Measurements from ENCODE around the gene GPR87. TPM values are rescaled to one million over a fixed set of nuclear protein-coding genes. Genes with fewer than 3 reads are reported as not detected.
A peak's percentile ranks its signal among the peaks of the same experiment; 100 is the strongest.

Gene GPR87
- total RNA-seq, 4 donors from 2014 or later = not detected

DNA sequence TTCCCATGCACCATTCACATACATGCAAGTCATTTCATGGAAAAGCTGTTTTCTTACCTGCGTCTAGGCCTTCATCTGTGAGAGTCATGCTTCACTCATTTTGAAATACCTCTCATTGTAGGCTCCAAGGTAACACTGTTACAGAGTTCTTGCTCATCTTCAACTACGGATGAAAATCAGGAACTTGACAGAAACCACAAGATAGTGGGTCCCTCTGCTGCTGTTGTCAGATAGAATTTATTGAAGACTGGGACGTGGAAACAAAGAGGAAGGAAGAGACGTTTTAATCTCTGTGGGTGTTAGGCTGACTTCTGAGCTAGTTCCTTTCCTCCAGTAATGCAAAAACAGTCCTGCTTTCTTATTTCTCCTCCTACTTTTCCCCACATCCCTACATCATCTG is 38.4 kb downstream of the GPR87 start, which contains the start of gene P2RY14:
P2RY14 (minus strand) TSS at position 313 of the 400 bp plus-strand sequence. CDS start 64,226 bp downstream, outside the sequence.
- H3K4me1 ChIP-seq = peaks cover 0 to 9% (median 2%) of the 10 kb centered on the region in 4 donors
- 51 to 60% methylated on average over 4 of the region's 4 CpGs for WGBS, 2 donors (ENCODE audit: low coverage in 1 of 2)
- H3K9me3 ChIP-seq = no peaks in the 10 kb centered on the region
- peak within 1 kb of the TSS; percentile 38 to 60 (median 53) for H3K27ac ChIP-seq
- TF ChIP-seq EP300 (IDR thresholded peaks at IDR 0.05; ENCODE audit: low read depth) = no peak
- TF ChIP-seq POLR2AphosphoS5 (IDR thresholded peaks at IDR 0.05) = no peak
- no peak for TF ChIP-seq POLR2A (IDR thresholded peaks at IDR 0.05)
- TF ChIP-seq, protein P1, sequence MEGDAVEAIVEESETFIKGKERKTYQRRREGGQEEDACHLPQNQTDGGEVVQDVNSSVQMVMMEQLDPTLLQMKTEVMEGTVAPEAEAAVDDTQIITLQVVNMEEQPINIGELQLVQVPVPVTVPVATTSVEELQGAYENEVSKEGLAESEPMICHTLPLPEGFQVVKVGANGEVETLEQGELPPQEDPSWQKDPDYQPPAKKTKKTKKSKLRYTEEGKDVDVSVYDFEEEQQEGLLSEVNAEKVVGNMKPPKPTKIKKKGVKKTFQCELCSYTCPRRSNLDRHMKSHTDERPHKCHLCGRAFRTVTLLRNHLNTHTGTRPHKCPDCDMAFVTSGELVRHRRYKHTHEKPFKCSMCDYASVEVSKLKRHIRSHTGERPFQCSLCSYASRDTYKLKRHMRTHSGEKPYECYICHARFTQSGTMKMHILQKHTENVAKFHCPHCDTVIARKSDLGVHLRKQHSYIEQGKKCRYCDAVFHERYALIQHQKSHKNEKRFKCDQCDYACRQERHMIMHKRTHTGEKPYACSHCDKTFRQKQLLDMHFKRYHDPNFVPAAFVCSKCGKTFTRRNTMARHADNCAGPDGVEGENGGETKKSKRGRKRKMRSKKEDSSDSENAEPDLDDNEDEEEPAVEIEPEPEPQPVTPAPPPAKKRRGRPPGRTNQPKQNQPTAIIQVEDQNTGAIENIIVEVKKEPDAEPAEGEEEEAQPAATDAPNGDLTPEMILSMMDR (IDR thresholded peaks at IDR 0.05) = no peak
- in situ Hi-C loops (cut with MboI; ENCODE audit: low pct_ligation_motif_present in 1 of 4, low pct_unique_long_range_greater_than_20kb in 1 of 4, low sequenced_read_pairs in 3 of 4) (loop anchor here in 3 of 4 donors (5.0 to 25.0 kb wide), 3 partner anchors 51 to 516 kb away; partner anchors contain the start of gene SIAH2 (in 1 of the 3)), intact Hi-C loops (cut with DNase I; ENCODE audit: low total_unique reads) (no loop called here)
- H3K4me3 ChIP-seq = peak within 1 kb of the TSS in 1 of 4 donors; percentile 19
- DNase-seq = no peak
- no peaks in the 10 kb centered on the region for H3K36me3 ChIP-seq
- no peaks in the 10 kb centered on the region for H3K27me3 ChIP-seq

DNA sequence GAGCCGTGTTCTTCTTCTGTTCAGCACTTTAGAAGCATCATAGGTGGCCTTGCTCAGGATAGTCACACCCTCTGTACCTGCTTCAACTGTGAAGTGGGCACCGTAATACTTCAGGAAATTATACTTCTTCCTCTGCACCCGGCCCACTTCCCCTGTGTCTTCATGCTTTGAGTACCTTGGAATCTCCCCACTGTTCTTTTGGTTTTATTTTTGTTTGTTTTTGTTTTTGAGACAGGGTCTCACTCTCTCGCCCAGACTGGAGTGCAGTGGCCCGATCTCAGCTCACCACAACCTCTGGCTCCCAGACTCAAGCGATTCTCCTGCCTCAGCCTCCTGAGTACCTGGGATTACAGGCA is 40.0 kb downstream of the GPR87 start:
- no peak for DNase-seq
- H3K9me3 ChIP-seq = no peaks in the 10 kb centered on the region
- H3K4me3 ChIP-seq = peak overlapping the region in 1 of 4 donors; percentile 19
- peaks cover 0 to 7% (median 0%) of the 10 kb centered on the region in 4 donors for H3K4me1 ChIP-seq
- TF ChIP-seq POLR2AphosphoS5 (IDR thresholded peaks at IDR 0.05) = no peak
- TF ChIP-seq, protein P1 (IDR thresholded peaks at IDR 0.05) = no peak
- no peak for TF ChIP-seq EP300 (IDR thresholded peaks at IDR 0.05; ENCODE audit: low read depth)
- TF ChIP-seq POLR2A (IDR thresholded peaks at IDR 0.05) = no peak
- WGBS, 2 donors (ENCODE audit: low coverage in 1 of 2) = 67 to 76% methylated on average over 6 of the region's 6 CpGs
- no peaks in the 10 kb centered on the region for H3K36me3 ChIP-seq
- H3K27ac ChIP-seq = peak overlapping the region; percentile 38 to 60 (median 52)
- in situ Hi-C loops (cut with MboI; ENCODE audit: low pct_ligation_motif_present in 1 of 4, low pct_unique_long_range_greater_than_20kb in 1 of 4, low sequenced_read_pairs in 3 of 4) = loop anchor here in 3 of 4 donors (5.0 to 25.0 kb wide), 3 partner anchors 49 to 514 kb away; partner anchors contain the start of gene SIAH2 (in 1 of the 3)
- no peaks in the 10 kb centered on the region for H3K27me3 ChIP-seq
- intact Hi-C loops (cut with DNase I; ENCODE audit: low total_unique reads) = no loop called here

DNA sequence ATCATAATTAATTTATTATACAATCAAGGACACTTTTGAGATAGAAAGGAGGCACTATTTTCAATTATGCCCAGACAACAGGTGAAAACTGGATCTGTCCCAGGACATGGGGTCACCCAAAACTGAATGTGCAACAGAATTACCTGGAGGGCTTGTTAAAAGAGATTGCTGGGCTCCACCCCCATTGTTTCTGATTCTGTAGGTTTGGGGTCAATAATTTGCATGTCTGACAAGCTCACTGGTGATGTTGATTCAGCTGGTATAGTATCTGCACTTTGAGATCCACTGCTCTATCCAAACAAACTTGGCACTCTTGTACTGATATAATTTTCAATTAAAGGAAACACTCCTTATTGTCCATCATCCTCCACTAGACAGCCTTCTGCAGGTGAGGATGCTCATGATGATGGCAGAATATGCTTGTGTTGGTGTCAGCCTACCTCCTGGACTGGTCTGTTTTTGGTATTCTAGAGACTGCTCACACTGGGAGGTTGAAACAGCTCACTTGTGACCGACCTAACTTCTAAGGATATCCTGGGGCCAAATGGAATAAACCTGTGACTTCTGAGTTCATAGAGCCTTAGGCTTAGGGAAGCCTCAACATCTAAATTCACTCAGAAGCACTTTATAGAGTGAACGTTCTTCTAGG is 40.5 kb downstream of the GPR87 start:
- H3K4me1 ChIP-seq = peaks cover 0 to 7% (median 0%) of the 10 kb centered on the region in 4 donors
- no peaks in the 10 kb centered on the region for H3K27me3 ChIP-seq
- peak overlapping the region in 3 of 4 donors; percentile 2 to 60 (median 59) for H3K27ac ChIP-seq
- WGBS, 2 donors (ENCODE audit: low coverage in 1 of 2) = 60 to 80% methylated on average over 1 to 2 of the region's 2 CpGs
- H3K36me3 ChIP-seq = no peaks in the 10 kb centered on the region
- no peaks in the 10 kb centered on the region for H3K9me3 ChIP-seq
- no peak for DNase-seq
- TF ChIP-seq POLR2A (IDR thresholded peaks at IDR 0.05) (no peak), POLR2AphosphoS5 (IDR thresholded peaks at IDR 0.05) (no peak), EP300 (IDR thresholded peaks at IDR 0.05; ENCODE audit: low read depth) (no peak)
- TF ChIP-seq, protein P1 (IDR thresholded peaks at IDR 0.05) = no peak
- peak overlapping the region in 1 of 4 donors; percentile 19 for H3K4me3 ChIP-seq
- in situ Hi-C loops (cut with MboI; ENCODE audit: low pct_ligation_motif_present in 1 of 4, low pct_unique_long_range_greater_than_20kb in 1 of 4, low sequenced_read_pairs in 3 of 4) = loop anchor here in 3 of 4 donors (5.0 to 25.0 kb wide), 3 partner anchors 49 to 514 kb away; partner anchors contain the start of gene SIAH2 (in 1 of the 3)
- intact Hi-C loops (cut with DNase I; ENCODE audit: low total_unique reads) = no loop called here

DNA sequence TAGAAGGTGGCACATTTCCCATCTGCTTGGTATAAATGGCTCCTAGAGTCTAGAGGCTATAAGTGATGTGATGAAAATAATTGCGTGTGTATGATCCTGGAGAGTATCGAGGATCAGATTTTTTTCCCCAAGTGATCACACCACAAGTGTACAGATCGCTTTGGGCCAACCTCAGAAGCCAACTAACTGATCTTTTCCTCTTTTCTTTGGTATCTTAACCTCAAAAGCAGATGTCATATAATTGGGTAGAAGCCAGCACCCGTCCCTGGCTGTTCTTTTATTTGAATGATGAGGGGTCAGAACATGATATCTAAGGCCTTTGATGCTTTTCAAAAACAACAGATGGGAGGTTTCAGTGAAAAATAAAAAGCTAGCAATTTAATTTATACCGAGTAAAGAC is 41.5 kb downstream of the GPR87 start:
- Histone ChIP-seq H3K9me3 (no peaks in the 10 kb centered on the region), H3K4me1 (peaks cover 0 to 11% (median 0%) of the 10 kb centered on the region in 4 donors), H3K27me3 (no peaks in the 10 kb centered on the region), H3K36me3 (no peaks in the 10 kb centered on the region), H3K4me3 (no peak overlapping the region), H3K27ac (peak overlapping the region in 1 of 4 donors; percentile 19)
- in situ Hi-C loops (cut with MboI; ENCODE audit: low pct_ligation_motif_present in 1 of 4, low pct_unique_long_range_greater_than_20kb in 1 of 4, low sequenced_read_pairs in 3 of 4) = loop anchor here in 3 of 4 donors (5.0 to 25.0 kb wide), 3 partner anchors 48 to 513 kb away; partner anchors contain the start of gene SIAH2 (in 1 of the 3)
- DNase-seq = no peak
- TF ChIP-seq POLR2A (IDR thresholded peaks at IDR 0.05) (no peak), EP300 (IDR thresholded peaks at IDR 0.05; ENCODE audit: low read depth) (no peak), POLR2AphosphoS5 (IDR thresholded peaks at IDR 0.05) (no peak)
- TF ChIP-seq, protein P1 (IDR thresholded peaks at IDR 0.05) = no peak
- 64 to 74% methylated on average over 5 of the region's 5 CpGs for WGBS, 2 donors (ENCODE audit: low coverage in 1 of 2)
- intact Hi-C loops (cut with DNase I; ENCODE audit: low total_unique reads) = no loop called here
